H4 (cell line): Measurements from ENCODE around the gene SLC5A10. TPM values are rescaled to one million over a fixed set of nuclear protein-coding genes. Genes with fewer than 3 reads are reported as not detected.
"Not testable (repeated sequence)": the region's sequence is repeated elsewhere in the genome, so short reads cannot be mapped to it uniquely, and the experiment has no call there.

Experiments
- DNase-seq: peaks from one replicate; pipeline ENCODE4 v3.0.0-alpha.2; 2015; ENCODE audit warnings: low spot score
- total RNA-seq: library from RNA; depleted of rRNA; stranded (reverse); fragments of >200 nt; shearing (Covaris generic); gene quantifications from 2 replicates; pipeline ENCODE4 v1.2.3, GENCODE V29; 2014; rRNA removed

The SLC5A10 gene
- total RNA-seq, 1 experiment from 2014 or later: not detected

- DNase-seq: not testable (repeated sequence)
Observed at GRCh38 chr17:19040350-19040749, 88.4 kb downstream of the SLC5A10 start.

DNA sequence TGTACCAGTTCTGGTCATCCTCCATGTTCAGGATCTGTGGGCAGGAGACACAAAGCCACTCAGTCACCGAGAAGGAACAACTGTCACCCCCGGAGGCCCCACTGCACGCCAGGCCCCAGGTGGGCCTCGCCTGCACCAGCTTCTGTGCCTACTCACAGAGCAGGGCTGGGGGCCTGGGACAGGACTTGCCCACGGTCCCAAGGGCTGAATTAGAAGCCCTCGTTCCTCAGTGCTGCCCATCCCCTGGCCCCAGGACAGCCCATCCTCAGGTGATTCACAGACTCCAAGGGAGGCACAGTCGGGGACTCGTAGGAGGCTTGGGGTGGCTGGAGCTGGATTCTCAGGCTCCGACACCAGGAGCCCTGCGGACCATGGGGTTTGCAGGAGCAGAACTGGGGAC is 89.9 kb downstream of the SLC5A10 start:
- not testable (repeated sequence) for DNase-seq

DNA sequence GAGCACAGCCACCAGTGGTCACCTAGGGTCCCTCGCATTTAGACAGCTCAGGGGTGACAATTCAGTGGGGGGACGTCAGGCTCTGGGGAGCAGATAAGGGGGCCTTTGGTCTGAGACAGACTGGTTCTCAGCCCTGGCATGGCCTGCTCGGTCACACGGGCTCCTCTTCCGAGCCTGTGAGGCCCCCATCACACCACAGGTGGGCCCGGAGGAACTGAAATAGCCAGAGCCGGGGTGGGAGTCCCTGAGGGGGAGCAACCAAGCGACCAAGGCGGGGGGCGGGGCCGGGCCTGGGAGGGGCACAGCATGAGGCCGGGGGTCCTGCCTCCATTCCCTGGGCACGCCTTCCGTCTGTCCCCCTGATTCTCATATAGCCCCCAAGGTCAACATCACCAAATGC is 90.4 kb downstream of the SLC5A10 start:
- not testable (repeated sequence) for DNase-seq

GRCh38 chr17:19043032-19043431 is 91.1 kb downstream of the SLC5A10 start:
- not testable (repeated sequence) for DNase-seq

DNA sequence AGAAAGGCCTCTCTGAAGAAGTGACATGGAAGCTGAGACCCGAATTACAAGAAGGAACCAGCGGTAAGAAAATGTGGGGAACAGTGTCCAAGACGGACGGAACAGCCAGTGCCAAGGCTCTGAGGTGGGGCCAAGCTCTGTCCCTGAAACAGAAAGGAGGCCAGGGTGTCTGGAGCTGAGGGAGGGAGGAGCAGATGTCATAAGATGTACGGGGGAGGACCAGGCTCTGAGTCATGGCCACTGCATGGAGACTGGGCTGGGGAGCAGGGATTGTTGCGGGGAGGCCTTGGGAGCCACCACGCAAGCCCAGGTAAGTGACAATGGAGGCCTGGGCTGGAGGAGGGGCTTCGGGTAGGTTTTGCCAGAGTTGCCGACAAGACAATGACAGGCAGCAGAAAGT is 92.7 kb downstream of the SLC5A10 start:
- not testable (repeated sequence) for DNase-seq

- not testable (repeated sequence) for DNase-seq
Observed at GRCh38 chr17:19046782-19047375, 94.9 kb downstream of the SLC5A10 start, which contains the start of gene GRAP. TSS of gene GRAP (minus strand) at chr17:19046957. CDS start at chr17:19046926, 31 bp downstream.

DNA sequence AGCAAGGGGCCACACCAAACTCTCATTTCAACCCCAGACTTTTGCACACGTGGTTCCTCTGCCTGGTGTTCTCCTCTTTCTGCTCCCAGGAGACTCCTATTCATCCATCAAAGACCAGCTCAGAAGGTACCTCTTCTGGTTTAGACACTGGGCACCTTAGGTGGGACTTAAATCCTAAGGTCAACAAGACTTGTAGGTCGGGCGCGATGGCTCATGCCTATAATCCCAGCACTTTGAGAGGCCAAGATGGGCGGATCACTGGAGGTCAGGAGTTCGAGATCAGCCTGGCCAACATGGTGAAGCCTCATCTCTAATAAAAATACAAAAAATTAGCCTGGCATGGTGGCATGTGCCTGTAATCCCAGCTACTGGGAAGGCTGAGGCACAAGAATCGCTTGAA is 95.5 kb downstream of the SLC5A10 start:
- DNase-seq: not testable (repeated sequence)

- not testable (repeated sequence) for DNase-seq
Observed at GRCh38 chr17:19048826-19049225, 96.9 kb downstream of the SLC5A10 start.

- DNase-seq: not testable (repeated sequence)
Observed at GRCh38 chr17:19055447-19055846, 103.5 kb downstream of the SLC5A10 start.

GRCh38 chr17:19062009-19062717 is 110.2 kb downstream of the SLC5A10 start:
- DNase-seq: not testable (repeated sequence)

- DNase-seq: not testable (repeated sequence)
Observed at GRCh38 chr17:19062718-19063325, 110.9 kb downstream of the SLC5A10 start.

- DNase-seq: not testable (repeated sequence)
Observed at GRCh38 chr17:19063326-19063956, 111.5 kb downstream of the SLC5A10 start.

GRCh38 chr17:19064378-19064777 is 112.4 kb downstream of the SLC5A10 start:
- DNase-seq: not testable (repeated sequence)

GRCh38 chr17:19070318-19071168 is 118.6 kb downstream of the SLC5A10 start:
- DNase-seq: not testable (repeated sequence)

Other genes with a start within 250 kb of the SLC5A10 start
- gene FBXW10, start 208.1 kb upstream of the SLC5A10 start, total RNA-seq: 0.02 TPM in 1 of 2 replicates, not detected in the other
- gene TVP23B, start 171.0 kb upstream of the SLC5A10 start, total RNA-seq: 67.6 and 69.2 TPM in 2 replicates
- gene PRPSAP2, start 94.0 kb upstream of the SLC5A10 start, total RNA-seq: 48.3 and 56.7 TPM in 2 replicates
- gene FAM83G, start 52.6 kb downstream of the SLC5A10 start, total RNA-seq: 4.4 and 5.9 TPM in 2 replicates
- gene GRAP, start 94.8 kb downstream of the SLC5A10 start, total RNA-seq: 0.23 TPM in 1 of 2 replicates, not detected in the other
- not detected in 2 replicates for gene GRAPL, start 175.4 kb downstream of the SLC5A10 start, total RNA-seq